ENCODE data around the gene MLLT3.

Gene MLLT3

GRCh38 chr9:20352591-20352990, 269.7 kb downstream of the MLLT3 start:
- H3K4me1 ChIP-seq (ENCODE audit: insufficient read depth, low read length): 0 out of 2 replicates have a peak, but pooled peaks cover 9% of the 10 kb centered on the region
- no peaks in the 10 kb centered on the region for H3K27me3 ChIP-seq (ENCODE audit: insufficient read depth, low read length, poor library complexity)
- no peak overlapping the region for H3K4me2 ChIP-seq (ENCODE audit: insufficient read depth, low read length)
- H2AFZ ChIP-seq (ENCODE audit: low read depth, low read length): no peak overlapping the region
- no peaks in the 10 kb centered on the region for H3K9me3 ChIP-seq (ENCODE audit: insufficient read depth, low read length, severe bottlenecking)
- H3K9ac ChIP-seq (ENCODE audit: low read depth, low read length): no peak overlapping the region
- H4K20me1 ChIP-seq (ENCODE audit: insufficient read depth, low read length): no peaks in the 10 kb centered on the region
- peaks cover 50% of the 10 kb centered on the region for H3K36me3 ChIP-seq (ENCODE audit: insufficient read depth, low read length)
- H3K27ac ChIP-seq (ENCODE audit: low read length): no peak overlapping the region
- no peak for DNase-seq
- no peak for ATAC-seq (ENCODE audit: insufficient read depth, low read depth)
- no peaks in the 10 kb centered on the region for H3K79me2 ChIP-seq (ENCODE audit: insufficient read depth, low read length)
- H3K4me3 ChIP-seq (ENCODE audit: low read depth in 1 of 2, low read length in 2 of 2): no peak overlapping the region
- TF ChIP-seq CTCF (IDR thresholded peaks at IDR 0.05; ENCODE audit: borderline replicate concordance, extremely low read depth, low read length, poor library complexity, severe bottlenecking) (no peak), EZH2 (IDR thresholded peaks at IDR 0.05; ENCODE audit: borderline replicate concordance, low read depth, low read length, severe bottlenecking) (no peak)

GRCh38 chr9:20351715-20352114, 270.6 kb downstream of the MLLT3 start:
- no peaks in the 10 kb centered on the region for H3K79me2 ChIP-seq (ENCODE audit: insufficient read depth, low read length)
- H3K9me3 ChIP-seq (ENCODE audit: insufficient read depth, low read length, severe bottlenecking): no peaks in the 10 kb centered on the region
- DNase-seq: no peak
- no peak for ATAC-seq (ENCODE audit: insufficient read depth, low read depth)
- no peak overlapping the region for H3K27ac ChIP-seq (ENCODE audit: low read length)
- no peak overlapping the region for H3K4me2 ChIP-seq (ENCODE audit: insufficient read depth, low read length)
- H3K36me3 ChIP-seq (ENCODE audit: insufficient read depth, low read length): peaks cover 50% of the 10 kb centered on the region
- H3K9ac ChIP-seq (ENCODE audit: low read depth, low read length): no peak overlapping the region
- H3K27me3 ChIP-seq (ENCODE audit: insufficient read depth, low read length, poor library complexity): no peaks in the 10 kb centered on the region
- H3K4me3 ChIP-seq (ENCODE audit: low read depth in 1 of 2, low read length in 2 of 2): no peak overlapping the region
- H4K20me1 ChIP-seq (ENCODE audit: insufficient read depth, low read length): no peaks in the 10 kb centered on the region
- no peak for TF ChIP-seq CTCF (IDR thresholded peaks at IDR 0.05; ENCODE audit: borderline replicate concordance, extremely low read depth, low read length, poor library complexity, severe bottlenecking)
- TF ChIP-seq EZH2 (IDR thresholded peaks at IDR 0.05; ENCODE audit: borderline replicate concordance, low read depth, low read length, severe bottlenecking): no peak
- H3K4me1 ChIP-seq (ENCODE audit: insufficient read depth, low read length): 0 out of 2 replicates have a peak, but pooled peaks cover 9% of the 10 kb centered on the region
- H2AFZ ChIP-seq (ENCODE audit: low read depth, low read length): no peak overlapping the region

GRCh38 chr9:20349568-20349967, 272.7 kb downstream of the MLLT3 start:
- no peaks in the 10 kb centered on the region for H3K27me3 ChIP-seq (ENCODE audit: insufficient read depth, low read length, poor library complexity)
- H3K4me1 ChIP-seq (ENCODE audit: insufficient read depth, low read length): 0 out of 2 replicates have a peak, but pooled peaks cover 5% of the 10 kb centered on the region
- no peaks in the 10 kb centered on the region for H4K20me1 ChIP-seq (ENCODE audit: insufficient read depth, low read length)
- peaks cover 59% of the 10 kb centered on the region for H3K36me3 ChIP-seq (ENCODE audit: insufficient read depth, low read length)
- TF ChIP-seq CTCF (IDR thresholded peaks at IDR 0.05; ENCODE audit: borderline replicate concordance, extremely low read depth, low read length, poor library complexity, severe bottlenecking) (no peak), EZH2 (IDR thresholded peaks at IDR 0.05; ENCODE audit: borderline replicate concordance, low read depth, low read length, severe bottlenecking) (no peak)
- no peak overlapping the region for H3K4me3 ChIP-seq (ENCODE audit: low read depth in 1 of 2, low read length in 2 of 2)
- H2AFZ ChIP-seq (ENCODE audit: low read depth, low read length): no peak overlapping the region
- H3K79me2 ChIP-seq (ENCODE audit: insufficient read depth, low read length): no peaks in the 10 kb centered on the region
- no peak for ATAC-seq (ENCODE audit: insufficient read depth, low read depth)
- no peak overlapping the region for H3K9ac ChIP-seq (ENCODE audit: low read depth, low read length)
- no peak overlapping the region for H3K4me2 ChIP-seq (ENCODE audit: insufficient read depth, low read length)
- no peak for DNase-seq
- no peaks in the 10 kb centered on the region for H3K9me3 ChIP-seq (ENCODE audit: insufficient read depth, low read length, severe bottlenecking)
- H3K27ac ChIP-seq (ENCODE audit: low read length): no peak overlapping the region

- H3K4me3 ChIP-seq (ENCODE audit: low read depth in 1 of 2, low read length in 2 of 2): no peak overlapping the region
- no peaks in the 10 kb centered on the region for H3K4me1 ChIP-seq (ENCODE audit: insufficient read depth, low read length)
- ATAC-seq (ENCODE audit: insufficient read depth, low read depth): no peak; the same call in 2 of the 3 replicates
- H3K9ac ChIP-seq (ENCODE audit: low read depth, low read length): no peak overlapping the region
- no peak overlapping the region for H3K4me2 ChIP-seq (ENCODE audit: insufficient read depth, low read length)
- H3K27me3 ChIP-seq (ENCODE audit: insufficient read depth, low read length, poor library complexity): no peaks in the 10 kb centered on the region
- no peak overlapping the region for H2AFZ ChIP-seq (ENCODE audit: low read depth, low read length)
- no peak for TF ChIP-seq EZH2 (IDR thresholded peaks at IDR 0.05; ENCODE audit: borderline replicate concordance, low read depth, low read length, severe bottlenecking)
- TF ChIP-seq CTCF (IDR thresholded peaks at IDR 0.05; ENCODE audit: borderline replicate concordance, extremely low read depth, low read length, poor library complexity, severe bottlenecking): no peak
- no peaks in the 10 kb centered on the region for H4K20me1 ChIP-seq (ENCODE audit: insufficient read depth, low read length)
- peaks cover 17% of the 10 kb centered on the region for H3K36me3 ChIP-seq (ENCODE audit: insufficient read depth, low read length)
- no peaks in the 10 kb centered on the region for H3K79me2 ChIP-seq (ENCODE audit: insufficient read depth, low read length)
- H3K9me3 ChIP-seq (ENCODE audit: insufficient read depth, low read length, severe bottlenecking): no peaks in the 10 kb centered on the region
- no peak overlapping the region for H3K27ac ChIP-seq (ENCODE audit: low read length)
- DNase-seq: no peak
Measured at GRCh38 chr9:20343325-20343724, 279.0 kb downstream of the MLLT3 start.

All from DND-41 (cell line).